T47D (cell line): ENCODE data around the gene SLC44A3.

Experiments
- DNase-seq, 2 experiments: peaks; one replicate each; pipeline versions ENCODE4 v3.0.0 to v3.0.0-alpha.2; 2011 to 2012; ENCODE audit warnings: low read depth in 1 of 2, low spot score in 1 of 2
- JUND ChIP-seq: IDR thresholded peaks from 2 replicates; pipeline ENCODE4 v1.6.1; 2012; ENCODE audit warnings: low read depth
- in situ Hi-C: cut with HindIII; loops from 2 replicates; pipeline ENCODE4 v1.10.0; 2016; ENCODE audit warnings: low sequenced_read_pairs, low pct_unique_long_range_greater_than_20kb

SLC44A3 gene

DNA sequence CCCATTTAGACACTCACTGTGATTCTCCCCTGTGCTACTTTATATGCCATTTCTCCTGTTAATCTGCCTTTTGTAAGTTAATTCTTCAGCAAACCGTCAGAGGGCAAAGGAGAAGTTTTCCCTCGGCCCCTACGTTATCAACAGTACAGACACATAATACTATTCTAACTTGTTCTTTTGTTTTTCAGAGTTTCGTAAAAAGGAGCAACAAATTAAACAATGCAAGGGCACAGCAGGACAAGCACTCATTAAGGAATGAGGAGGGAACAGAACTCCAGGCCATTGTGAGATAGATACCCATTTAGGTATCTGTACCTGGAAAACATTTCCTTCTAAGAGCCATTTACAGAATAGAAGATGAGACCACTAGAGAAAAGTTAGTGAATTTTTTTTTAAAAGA is 74.5 kb downstream of the SLC44A3 start:
- no peak for DNase-seq
- in situ Hi-C loops = no loop called here
- no peak for TF ChIP-seq JUND

DNA sequence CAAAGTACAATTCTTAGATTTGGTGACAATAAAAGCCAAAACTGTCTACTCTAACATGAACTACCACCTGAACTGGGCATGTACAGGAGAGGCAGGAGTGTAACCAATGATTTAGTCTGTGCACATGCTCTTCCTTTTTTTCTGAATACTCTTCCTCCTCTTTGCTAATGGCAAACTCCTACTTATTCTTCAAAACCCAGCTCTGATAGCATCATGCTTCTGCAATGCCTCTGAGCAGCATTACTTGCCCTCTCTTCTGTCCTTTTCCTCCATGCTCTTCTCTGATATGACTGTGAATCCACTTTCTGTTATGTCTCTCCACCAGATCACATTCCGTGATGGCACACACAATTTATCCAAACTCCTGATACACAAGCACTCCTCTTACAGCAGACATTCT is 75.4 kb downstream of the SLC44A3 start:
- in situ Hi-C loops = no loop called here
- no peak for DNase-seq
- TF ChIP-seq JUND = no peak

DNA sequence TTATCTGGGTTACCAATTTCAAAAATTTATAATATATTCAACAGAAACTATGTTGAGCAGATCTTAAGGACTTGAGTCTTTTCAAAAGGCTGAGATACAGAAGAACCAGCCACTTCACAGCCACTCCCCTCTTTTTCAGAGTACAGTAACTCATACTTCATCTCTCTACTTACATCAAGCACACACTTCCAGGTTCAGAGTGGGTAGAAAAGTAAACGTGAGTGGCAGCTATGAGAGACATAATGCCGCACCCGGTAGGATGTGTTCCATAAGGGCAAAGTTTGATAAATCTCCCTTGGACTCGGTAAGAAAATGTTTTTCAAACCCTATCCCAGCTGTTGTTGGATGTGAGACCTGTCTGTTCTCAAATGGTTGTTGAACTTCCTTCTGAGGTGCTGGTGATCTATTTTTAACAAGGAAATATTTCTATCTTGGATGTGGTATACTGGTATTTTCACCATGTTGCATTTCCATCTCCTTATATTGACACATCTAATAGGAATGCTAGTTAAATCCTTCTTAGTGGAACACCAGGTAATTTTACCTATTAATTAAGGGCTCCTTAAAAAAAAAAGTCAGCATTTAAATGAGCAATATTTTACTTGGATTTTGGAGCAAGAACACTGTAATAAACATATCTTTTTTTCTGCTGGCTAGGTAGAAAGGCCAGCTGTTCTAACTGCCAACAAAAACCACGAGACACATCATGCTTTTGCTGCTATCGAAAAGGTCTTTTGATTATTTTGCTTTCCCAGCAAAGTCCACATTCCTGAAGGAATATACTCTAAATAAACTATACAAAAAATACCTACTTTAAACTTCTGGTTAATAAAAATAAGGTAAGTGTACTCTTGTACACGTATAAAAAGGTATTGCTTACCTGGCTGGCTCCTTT is 78.6 kb downstream of the SLC44A3 start:
- TF ChIP-seq JUND = no peak
- no peak for DNase-seq
- in situ Hi-C loops = no loop called here

DNA sequence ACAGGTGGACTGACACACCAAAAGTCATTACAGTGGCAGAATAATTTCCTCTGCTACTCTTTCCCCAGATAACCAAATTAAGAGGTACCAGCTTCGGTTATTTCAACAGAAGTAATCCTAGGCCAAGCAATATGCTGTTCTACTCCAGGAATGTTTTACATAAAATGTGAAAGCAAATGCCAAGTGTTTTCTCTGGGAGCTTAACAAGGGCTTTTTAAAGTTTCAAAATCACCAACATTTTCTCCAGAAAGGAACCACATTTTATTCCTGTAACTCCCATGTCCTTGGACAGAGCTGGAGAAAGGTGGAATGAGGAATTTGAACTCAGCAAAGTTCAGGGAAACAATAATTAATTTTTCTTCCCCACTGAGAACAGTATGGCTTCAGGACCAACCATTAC is 79.6 kb downstream of the SLC44A3 start:
- DNase-seq = no peak
- in situ Hi-C loops = no loop called here
- TF ChIP-seq JUND = no peak

DNA sequence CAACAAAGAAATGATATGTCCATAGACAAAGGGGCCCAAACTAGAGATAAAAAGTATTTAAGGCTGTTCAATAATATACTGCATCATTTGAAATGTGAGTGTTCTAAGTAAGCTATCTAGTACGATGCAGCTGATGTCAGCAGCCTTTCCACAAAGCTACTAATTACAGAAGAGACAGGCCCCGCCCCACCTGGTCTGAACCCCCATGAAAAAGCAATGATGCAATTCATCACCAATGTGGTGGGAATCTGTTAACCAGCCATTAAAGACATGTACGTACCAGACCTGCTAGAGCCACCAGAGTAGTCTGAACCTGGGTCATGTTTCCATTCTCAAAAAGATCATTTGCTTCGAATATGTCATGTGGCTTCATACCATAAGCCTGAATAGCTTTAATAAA is 81.7 kb downstream of the SLC44A3 start:
- no peak for TF ChIP-seq JUND
- in situ Hi-C loops = no loop called here
- DNase-seq = no peak

DNA sequence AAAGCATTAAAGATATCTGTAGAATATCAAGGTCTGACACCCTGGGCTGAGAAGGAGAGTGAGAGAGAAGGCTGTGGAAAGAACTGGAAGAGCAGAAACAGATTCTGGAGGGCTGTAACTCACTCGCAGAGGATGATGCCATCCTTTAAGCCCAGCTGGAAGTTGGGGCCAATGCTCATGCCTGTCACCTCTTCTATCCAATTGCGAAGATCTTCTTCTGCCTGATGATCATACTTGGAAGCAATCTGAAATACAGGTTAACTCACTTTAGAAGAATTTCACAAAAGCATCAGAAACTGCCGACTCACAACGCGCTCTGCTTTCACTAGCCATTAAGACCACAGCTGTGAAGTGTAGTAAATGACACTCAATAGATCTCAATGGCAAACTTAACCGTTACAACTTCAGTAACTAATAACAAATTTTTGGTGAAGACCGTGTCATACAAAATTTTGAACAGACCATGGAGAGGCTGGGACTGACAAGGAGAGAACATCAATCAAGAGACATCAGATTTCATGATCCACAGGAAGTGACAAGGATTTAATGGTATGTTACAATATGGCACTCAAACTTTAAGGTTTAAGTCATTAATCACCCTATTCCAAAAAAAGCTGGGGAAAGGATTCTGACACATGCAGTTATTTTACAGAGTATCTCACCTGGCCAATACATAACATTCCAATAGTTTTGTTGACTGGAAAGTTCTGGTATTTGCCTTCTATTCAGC is 83.3 kb downstream of the SLC44A3 start:
- in situ Hi-C loops = no loop called here
- DNase-seq = no peak
- TF ChIP-seq JUND = no peak

DNA sequence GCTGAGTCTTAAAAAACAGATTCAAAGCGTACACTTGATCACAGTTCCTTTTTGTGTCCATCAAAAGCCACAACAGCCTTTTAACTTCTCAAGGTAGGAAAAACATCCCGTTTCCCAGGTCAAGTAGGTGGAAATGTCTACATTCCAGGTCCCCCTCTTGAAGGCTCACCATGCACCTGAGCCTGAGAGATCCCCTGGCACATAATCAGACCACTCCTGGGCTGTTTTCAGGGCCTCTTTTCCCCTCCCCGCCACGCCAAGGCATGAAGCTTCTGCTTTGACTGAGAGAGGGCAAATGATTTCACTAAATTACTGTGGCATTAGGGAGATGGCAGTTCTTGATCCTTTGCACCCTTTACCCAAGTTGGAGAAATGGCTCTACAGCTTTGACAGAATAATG is 85.0 kb downstream of the SLC44A3 start:
- DNase-seq = no peak
- in situ Hi-C loops = no loop called here
- no peak for TF ChIP-seq JUND

DNA sequence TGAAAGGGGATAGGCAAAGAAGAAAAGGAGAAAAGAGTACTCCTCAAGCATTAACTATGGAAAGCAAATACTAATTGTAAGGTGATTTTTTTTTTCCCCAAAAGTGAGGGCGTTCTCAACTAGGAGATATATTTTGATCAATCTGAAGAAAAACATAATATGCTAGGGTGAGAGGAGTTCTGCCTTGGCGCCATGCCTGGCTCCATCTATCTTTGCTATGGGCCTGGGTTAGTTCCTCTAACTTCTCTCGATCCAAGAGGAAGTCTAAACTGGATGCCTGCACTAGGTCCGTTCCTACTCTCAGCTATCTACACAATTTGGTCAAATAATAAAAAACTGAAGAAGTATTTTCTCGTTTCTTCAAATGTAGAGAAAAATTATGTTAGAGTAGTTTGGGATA is 86.2 kb downstream of the SLC44A3 start:
- in situ Hi-C loops = no loop called here
- no peak for DNase-seq
- no peak for TF ChIP-seq JUND

DNA sequence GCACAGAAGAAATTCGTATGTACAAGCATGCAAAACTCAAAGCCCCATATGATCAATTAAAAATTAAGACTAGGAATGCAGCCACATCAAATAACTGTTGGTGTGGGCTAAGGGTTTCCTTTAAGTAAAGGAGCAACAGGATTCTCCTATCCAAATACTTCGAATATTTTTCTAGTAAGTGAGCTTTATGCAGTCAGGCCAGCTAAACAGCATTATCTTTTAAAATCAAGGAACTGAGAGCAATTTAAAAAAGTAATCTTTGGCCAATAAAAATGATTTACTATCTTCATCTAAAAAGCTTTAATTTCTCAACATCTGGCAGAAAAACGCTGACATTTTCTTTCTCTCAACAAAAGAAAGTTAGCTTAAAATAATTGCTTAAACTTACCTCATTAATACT is 87.0 kb downstream of the SLC44A3 start:
- no peak for TF ChIP-seq JUND
- in situ Hi-C loops = no loop called here
- DNase-seq = no peak

DNA sequence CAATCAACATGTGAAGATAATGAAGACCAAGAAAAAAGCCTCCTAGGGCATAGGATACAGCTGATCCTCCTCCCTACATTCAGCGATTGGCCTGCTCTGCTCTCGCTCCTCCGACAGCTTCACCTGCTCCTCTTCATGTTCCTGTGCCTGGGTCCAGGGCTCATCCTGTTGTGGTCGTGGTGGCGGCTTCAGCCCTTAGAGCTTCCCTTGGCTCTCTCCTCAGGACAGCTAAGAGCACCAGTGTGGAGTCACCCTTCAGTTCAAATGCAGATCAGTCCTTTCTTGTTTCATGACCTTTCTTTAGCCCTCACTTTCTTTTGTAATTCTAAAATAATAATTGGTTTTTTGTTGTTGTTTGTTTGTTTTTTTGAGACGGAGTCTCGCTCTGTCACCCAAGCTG is 88.0 kb downstream of the SLC44A3 start:
- no peak for TF ChIP-seq JUND
- DNase-seq = no peak
- in situ Hi-C loops = no loop called here

DNA sequence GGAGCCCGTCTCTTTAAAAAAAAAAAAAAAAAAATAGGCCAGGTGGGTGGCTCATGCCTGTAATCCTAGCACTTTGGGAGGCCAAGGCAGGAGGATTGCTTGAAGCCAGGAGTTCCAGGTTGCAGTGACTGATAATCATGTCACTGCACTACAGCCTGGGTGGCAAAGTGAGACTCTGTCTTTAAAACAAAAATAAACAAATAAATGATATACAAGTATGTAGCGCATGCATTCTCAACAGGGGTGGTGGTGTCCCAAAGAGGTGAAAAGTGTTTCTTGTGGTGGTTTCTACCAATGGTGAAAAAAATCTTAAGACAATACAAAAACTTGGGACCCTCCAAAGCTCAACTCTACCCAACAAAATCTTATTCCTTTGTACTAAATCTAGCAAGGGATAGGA is 88.8 kb downstream of the SLC44A3 start:
- in situ Hi-C loops = no loop called here
- no peak for DNase-seq
- no peak for TF ChIP-seq JUND

DNA sequence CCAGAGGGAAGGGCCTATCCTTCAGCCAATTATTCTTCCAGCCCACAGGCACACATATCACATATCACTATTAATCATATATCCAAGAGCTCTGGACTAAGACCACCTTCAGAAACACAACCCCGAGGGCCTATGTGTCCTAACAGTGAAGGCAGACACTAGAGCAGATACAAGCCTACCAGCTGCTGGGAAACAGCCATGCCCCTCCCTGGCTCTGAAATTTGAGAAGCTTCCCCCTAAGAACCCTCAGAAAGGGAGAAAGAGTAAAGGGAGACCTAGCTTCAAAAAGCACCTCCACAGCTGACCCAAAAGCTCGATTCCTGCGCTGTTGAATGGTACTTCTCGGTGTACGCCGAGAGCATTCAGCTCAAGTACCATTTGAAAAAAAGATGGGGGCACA is 89.3 kb downstream of the SLC44A3 start:
- DNase-seq = no peak
- TF ChIP-seq JUND = no peak
- in situ Hi-C loops = no loop called here
